HG02852 (cell line): Measurements from ENCODE around the gene MALT1.
"Not testable (repeated sequence)": the region's sequence is repeated elsewhere in the genome, so short reads cannot be mapped to it uniquely, and the experiment has no call there.

Experiments used
- ATAC-seq: cut with Tn5 transposase; IDR thresholded peaks from one replicate; pipeline ENCODE4 v1.9.1; 2021; ENCODE audit warnings: mild to moderate bottlenecking, moderate library complexity; ENCODE audit not compliant: unreplicated experiment

The MALT1 gene, protein sequence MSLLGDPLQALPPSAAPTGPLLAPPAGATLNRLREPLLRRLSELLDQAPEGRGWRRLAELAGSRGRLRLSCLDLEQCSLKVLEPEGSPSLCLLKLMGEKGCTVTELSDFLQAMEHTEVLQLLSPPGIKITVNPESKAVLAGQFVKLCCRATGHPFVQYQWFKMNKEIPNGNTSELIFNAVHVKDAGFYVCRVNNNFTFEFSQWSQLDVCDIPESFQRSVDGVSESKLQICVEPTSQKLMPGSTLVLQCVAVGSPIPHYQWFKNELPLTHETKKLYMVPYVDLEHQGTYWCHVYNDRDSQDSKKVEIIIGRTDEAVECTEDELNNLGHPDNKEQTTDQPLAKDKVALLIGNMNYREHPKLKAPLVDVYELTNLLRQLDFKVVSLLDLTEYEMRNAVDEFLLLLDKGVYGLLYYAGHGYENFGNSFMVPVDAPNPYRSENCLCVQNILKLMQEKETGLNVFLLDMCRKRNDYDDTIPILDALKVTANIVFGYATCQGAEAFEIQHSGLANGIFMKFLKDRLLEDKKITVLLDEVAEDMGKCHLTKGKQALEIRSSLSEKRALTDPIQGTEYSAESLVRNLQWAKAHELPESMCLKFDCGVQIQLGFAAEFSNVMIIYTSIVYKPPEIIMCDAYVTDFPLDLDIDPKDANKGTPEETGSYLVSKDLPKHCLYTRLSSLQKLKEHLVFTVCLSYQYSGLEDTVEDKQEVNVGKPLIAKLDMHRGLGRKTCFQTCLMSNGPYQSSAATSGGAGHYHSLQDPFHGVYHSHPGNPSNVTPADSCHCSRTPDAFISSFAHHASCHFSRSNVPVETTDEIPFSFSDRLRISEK

DNA sequence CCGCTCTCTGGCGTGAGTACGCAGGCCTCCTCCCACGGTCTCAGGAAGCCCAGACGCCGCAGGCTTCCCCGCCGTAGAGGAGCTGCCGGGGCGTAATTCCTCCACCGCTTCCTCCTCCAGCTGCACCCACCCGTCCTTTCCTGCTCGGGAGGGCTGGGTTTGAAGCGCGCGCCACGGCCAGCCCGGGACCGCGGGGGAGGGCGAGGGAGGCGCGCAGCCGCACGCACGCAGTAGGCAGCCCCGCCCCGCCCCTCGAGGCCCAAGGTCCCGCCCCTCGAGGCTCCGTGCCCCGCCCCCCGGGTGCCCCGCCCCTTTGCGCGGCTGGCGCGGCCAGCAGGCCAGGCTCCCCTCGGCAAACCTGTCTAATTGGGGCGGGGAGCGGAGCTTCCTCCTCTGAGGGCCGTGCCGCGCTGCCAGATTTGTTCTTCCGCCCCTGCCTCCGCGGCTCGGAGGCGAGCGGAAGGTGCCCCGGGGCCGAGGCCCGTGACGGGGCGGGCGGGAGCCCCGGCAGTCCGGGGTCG lies at the start of gene MALT1:
MALT1 (plus strand) TSS at position 355 of the 521 bp plus-strand sequence. CDS start 179 bp downstream, outside the sequence.
- peak; percentile 78 for ATAC-seq

DNA sequence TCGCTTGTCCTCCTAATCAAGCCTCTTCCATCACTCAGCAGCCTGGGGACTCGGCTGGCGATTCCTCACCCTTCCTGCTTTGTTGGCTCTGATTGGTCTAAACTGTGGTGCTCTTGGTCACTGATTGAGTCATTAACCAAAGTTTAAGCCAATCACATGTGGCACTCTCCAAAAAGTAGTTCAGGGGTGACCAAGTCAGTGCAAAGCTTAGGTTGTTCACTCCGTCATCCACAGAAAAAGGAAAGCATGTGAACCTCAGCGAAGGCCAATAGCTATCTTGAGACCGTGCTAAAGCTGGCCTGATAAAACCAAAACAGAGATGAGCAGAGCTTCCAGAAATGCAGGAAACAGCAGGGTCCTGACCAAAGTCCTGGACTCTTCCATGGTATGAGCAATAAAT lies 47.3 kb upstream of the MALT1 start:
- ATAC-seq, result no peak

DNA sequence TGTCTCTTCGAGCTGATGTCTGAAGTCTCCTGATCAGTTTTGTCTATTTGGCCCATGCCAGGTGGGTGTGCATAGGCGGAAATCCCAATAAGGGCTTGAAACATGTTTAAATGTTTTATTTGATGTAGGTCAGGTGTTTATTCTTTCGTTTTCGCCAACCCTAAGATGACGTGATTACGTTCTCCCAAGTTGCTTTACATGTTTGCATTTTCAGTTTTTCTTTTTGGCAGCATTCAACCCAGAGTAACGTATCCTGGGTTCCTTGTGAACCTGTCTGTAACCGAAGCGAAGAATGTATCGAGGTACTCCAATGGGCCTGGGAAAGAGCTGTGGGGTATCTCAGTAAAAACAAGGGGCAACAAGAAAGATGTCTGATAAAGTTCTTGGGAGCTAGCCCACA lies 45.4 kb upstream of the MALT1 start:
- ATAC-seq, result no peak

DNA sequence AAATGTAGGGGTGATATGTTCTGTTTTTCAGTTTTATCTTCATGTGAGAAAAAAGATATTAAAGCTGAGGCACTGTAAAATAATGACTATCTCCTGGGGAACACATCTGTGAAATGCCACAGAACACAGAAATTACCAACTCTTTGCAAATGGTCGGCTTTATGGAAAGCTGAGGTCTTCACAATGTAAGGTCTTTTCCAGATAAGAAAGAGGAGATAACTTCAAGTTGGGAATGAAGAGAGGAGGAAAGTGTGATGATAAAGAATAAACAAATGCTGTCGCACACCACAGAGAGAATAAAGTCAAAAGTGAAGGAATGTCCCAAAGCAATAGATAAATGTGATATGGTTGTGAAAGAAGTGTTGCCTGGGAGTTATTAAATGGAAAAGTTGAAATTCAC lies 41.2 kb upstream of the MALT1 start:
- ATAC-seq, result no peak

DNA sequence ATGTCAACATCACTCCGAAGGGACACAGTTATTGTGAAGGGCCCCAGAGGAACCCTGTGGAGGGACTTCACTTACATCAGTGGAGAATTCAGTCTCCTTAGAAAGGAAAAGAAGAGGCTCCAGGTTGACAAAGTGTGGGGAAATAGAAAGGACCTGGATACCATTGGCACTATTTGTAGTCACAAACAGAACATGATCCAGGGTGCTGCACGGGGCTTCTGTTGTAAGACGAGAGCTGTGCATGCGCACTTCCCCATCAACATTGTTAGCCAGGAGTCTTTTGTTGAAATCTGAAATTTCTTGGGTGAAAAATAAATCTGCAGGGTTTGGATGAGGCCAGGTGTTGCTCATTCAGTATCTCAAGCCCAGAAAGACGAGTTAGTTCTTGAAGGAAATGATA lies 40.0 kb upstream of the MALT1 start:
- ATAC-seq, result no peak

DNA sequence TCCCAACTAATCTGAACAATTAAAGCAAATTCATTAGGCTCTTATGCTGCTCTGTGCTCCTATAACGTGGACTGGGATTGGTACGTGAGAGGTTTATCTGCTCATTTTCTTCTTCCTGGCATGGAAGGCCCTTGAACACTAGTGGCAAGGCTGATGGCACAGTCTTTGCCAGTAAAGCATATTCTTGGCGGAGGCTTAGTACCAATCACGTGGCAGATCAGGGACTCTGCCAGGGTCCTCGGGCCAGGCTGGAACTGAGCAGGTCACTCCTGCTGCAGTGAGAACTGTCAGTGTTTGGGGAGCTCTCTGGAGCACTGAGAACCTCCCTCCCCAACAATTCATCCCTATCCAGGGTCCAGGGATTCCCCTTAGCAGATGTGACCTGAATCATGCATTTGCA lies 38.7 kb upstream of the MALT1 start:
- no peak for ATAC-seq

GRCh38 chr18:58633874-58634273 lies 37.4 kb upstream of the MALT1 start:
- ATAC-seq, result no peak

- ATAC-seq, result no peak
Measured at GRCh38 chr18:58635891-58636290, 35.4 kb upstream of the MALT1 start.

- no peak for ATAC-seq
Measured at GRCh38 chr18:58637197-58637596, 34.1 kb upstream of the MALT1 start.

- no peak for ATAC-seq
Measured at GRCh38 chr18:58637946-58638345, 33.3 kb upstream of the MALT1 start.

DNA sequence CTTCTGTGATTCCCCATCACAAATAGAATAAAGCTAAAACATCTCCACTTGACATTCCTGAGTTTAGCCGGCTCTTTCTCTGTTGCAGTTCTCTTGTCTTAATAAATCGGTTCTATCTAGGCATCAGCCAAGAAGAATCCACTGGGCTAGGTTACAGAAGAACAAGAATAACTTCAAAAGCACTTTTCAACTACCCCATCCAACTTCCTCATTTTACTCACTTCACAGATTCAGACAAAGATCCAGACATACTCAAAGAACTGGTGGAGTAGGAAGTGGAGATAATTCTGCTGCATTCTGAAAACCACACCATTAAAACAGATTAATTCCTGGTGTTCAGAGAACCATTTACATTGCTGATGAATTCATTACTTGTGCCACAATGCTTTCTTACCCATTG lies 32.8 kb upstream of the MALT1 start:
- peak; percentile 50 for ATAC-seq

- ATAC-seq, result no peak
Measured at GRCh38 chr18:58639237-58639636, 32.0 kb upstream of the MALT1 start.

GRCh38 chr18:58639751-58640427 lies 31.4 kb upstream of the MALT1 start:
- ATAC-seq, result peak; percentile 57

- ATAC-seq, result no peak
Measured at GRCh38 chr18:58640428-58640805, 30.8 kb upstream of the MALT1 start.

- no peak for ATAC-seq
Measured at GRCh38 chr18:58640891-58641610, 30.2 kb upstream of the MALT1 start.

GRCh38 chr18:58643557-58643956 lies 27.7 kb upstream of the MALT1 start:
- ATAC-seq, result not testable (repeated sequence)

DNA sequence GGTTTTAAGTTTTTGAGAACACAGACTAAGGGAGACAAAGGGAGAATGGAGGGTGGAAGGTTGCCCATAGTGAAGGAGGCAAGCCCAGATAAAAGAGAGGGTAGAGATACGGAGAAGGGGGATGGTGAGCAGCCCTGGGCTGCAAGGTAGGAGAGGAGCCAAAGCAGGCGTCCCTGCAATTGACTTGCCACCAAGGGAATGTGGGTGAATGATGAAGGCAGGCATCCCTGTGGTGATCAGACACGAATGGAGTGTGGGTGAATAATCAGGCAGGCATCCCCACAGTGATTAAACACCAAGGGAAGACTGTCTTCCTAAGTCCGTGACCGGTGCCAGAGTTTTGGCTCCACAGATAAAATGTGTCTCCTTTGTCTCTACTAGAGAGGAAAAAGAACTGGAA lies 25.9 kb upstream of the MALT1 start:
- no peak for ATAC-seq

DNA sequence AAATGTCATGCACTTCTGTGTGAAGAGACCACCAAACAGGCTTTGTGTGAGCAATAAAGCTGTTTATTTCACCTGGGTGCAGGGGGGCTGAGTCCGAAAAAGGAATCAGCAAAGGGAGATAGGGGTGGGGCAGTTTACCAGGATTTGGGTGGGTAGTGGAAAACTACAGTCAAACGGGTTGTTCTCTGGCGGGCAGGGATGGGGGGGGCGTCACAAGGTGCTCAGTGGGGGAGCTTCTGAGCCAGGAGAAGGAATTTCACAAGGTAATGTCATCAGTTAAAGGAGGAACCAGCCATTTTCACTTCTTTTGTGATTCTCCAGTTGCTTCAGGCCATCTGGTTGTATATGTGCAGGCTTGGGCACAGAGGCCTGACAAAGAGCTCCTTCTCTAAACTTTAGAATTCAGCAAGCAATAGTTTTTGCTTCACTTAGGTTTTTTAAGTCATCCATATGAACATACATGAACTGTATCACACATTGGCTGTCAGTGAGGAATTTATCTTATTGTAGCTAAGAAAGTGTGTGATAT lies 24.9 kb upstream of the MALT1 start:
- no peak for ATAC-seq

GRCh38 chr18:58649966-58650816 lies 21.1 kb upstream of the MALT1 start:
- peak; percentile 82 for ATAC-seq
